LNCAP (cell line): ENCODE data around the gene DENND2D.

ENCODE experiments used
- TF ChIP-seq, protein P1 (sequence below): fragments of 450-650 bp; IDR thresholded peaks from 2 replicates; pipeline ENCODE4 v1.5.1; 2017; ENCODE audit warnings: mild to moderate bottlenecking

Gene DENND2D

DNA sequence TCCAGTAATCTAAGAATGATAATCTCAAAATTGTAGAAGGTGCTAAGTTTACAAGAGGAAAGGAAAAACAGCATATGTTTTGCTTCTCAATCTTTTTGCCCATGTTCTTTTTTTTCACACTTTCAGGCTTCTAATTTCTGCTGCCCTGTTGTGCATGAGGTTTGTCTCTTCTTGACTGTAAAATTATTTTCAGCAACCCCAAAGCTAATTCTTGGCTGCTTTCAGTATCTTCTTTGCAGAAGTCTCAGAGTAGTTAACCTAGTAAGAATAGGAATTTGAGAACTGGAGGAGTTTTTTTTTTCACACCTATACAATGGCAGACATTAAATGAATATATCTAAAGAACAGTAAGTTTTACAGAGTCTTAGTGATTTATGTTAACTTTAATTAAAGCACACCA, 26.4 kb downstream of the DENND2D start:
- TF ChIP-seq, protein P1, sequence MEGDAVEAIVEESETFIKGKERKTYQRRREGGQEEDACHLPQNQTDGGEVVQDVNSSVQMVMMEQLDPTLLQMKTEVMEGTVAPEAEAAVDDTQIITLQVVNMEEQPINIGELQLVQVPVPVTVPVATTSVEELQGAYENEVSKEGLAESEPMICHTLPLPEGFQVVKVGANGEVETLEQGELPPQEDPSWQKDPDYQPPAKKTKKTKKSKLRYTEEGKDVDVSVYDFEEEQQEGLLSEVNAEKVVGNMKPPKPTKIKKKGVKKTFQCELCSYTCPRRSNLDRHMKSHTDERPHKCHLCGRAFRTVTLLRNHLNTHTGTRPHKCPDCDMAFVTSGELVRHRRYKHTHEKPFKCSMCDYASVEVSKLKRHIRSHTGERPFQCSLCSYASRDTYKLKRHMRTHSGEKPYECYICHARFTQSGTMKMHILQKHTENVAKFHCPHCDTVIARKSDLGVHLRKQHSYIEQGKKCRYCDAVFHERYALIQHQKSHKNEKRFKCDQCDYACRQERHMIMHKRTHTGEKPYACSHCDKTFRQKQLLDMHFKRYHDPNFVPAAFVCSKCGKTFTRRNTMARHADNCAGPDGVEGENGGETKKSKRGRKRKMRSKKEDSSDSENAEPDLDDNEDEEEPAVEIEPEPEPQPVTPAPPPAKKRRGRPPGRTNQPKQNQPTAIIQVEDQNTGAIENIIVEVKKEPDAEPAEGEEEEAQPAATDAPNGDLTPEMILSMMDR: no peak

DNA sequence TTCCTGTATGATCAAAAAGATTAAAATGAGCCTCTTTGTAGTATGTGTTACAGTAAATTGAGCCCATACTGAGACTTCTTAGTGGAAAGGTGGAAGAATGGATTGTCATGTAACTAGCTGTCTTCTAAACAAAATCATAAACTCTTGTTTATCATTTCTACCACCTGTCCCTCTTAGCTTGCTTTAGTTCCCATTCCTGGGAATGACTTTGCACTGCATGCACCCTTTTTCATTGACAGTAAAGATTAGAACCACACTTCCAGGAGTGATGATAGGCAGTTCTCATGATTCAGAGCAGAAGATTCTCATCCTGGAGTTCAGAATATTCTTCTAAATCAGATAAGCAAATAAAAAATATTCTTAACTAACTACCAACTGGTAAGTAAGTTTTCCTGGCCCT, 28.0 kb downstream of the DENND2D start:
- TF ChIP-seq, protein P1: no peak

DNA sequence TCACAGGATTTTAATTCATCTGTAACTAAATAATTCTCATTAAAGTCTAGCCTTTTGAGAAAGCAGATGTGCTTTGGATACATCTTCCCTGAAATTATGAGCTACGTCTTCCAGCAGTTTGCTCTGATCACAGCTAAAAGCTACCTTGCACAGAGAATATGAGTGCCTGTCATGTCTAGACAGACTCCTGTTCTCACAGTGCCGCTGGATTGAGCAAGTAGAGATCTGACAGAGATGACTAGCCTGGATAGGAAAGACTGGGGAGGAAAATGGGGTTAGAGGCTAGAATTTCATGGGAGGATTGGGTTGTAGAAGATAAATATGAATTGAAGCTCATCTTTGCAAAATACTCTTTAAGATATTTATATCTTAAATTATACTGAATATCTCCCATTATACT, 36.3 kb downstream of the DENND2D start:
- TF ChIP-seq, protein P1: no peak

DNA sequence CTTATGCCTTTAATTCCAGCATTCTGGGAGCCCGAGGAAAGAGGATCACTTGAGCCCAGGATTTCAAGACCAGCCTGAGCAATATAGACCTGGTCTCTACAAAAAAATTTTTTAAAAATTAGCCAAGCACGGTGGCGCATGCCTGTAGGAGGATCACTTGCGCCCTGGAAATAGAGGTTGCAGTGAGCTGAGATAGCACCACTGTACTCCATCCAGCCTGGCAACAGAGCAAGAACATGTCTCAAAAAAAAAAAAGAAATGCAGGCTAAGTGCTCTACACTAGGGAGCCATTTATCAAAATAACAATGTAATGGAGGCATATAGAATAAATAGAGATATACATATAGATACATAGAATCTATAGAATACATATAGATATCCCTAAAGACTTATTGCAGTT, 37.1 kb downstream of the DENND2D start:
- TF ChIP-seq, protein P1: no peak

DNA sequence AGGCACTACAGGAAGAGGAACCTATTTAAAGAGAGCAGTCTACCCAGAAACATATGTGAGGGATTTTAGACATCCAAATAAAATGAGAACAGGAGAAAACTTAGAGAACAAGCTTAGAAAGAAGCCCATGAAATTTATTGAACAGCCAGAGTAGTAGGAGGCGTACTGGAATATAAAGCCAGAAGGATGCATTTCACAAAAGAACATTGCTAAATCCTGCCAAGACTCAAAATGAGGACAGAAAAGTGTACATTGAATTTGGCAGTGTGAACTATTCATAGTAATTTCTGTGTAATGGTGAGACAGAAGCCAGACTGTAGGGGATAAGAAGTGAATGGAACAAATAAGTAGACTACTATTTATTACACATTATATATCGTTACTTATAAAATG, 38.0 kb downstream of the DENND2D start:
- TF ChIP-seq, protein P1: no peak

DNA sequence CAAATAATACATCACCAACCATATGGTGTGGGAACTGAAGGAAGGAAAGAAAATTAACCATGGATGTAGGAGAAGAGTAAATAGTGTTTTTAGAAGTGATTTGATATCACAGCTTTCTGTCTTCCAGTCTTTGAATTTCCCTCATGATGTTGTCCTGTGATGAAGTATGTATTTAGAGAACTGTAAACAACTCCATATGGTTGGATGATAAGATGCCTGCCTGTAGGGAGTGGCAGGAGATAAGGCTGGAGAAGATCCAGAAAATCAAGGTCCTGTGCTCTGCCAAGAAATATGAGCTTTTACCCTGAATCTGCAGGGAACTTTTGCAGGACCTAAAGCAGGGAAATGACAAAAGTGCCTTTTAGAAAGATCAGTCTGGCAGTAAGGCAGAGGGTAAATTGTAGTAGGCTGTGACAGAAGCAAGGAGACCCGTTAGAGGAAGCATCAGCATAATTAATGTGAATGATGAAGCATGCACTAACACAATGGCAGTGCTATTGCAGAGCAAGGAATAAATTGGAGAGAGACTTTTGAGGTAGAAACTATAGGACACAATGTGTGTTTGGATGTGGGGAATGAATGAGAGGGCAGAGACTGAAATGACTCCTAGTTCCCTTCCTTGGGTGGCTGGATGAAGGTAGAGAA, 38.5 kb downstream of the DENND2D start:
- TF ChIP-seq, protein P1: no peak

DNA sequence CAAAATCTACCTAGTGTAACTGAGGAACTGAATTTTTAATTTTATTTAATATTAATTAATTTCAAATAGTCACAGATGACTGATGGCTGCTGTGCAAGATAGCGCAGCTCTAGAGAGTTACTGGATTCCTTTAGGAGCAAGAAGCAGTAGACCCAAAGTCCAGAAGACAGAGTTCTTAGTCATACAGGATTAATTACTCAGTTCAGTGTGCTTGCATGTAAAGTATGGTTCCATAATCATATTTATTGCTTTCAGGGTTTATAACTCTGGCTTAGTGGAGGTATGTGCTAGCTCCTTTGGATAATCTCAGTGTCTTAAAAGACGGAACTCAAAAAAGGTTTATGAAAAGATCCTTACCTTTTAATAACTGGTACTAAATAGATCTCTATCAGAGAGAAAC, 43.0 kb downstream of the DENND2D start:
- TF ChIP-seq, protein P1: no peak
